ENCODE data around the gene PNPLA6.

DNA sequence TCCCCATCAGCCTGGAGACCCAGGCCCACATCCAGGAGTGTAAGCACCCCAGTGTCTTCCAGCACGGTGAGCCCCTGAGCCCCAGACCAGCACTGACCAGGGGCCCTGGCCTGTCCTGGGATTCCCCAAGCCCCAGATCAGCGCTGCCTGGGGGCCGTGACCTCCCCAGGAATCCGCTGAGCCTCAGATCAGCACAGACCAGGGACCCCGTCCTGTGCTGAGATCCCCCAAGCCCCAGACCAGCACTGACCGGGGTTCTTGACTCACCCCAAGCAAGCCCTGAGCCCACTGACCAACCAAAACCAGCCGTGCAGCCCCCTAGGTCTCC lies 7.4 kb upstream of the PNPLA6 start:
- no peak for TF ChIP-seq POLR2A (IDR thresholded peaks at IDR 0.05)
- TF ChIP-seq CTCF (IDR thresholded peaks at IDR 0.05) = no peak
